GM21390 (cell line): ENCODE measurements around the gene GRIN2A.

Experiments
- ATAC-seq: cut with Tn5 transposase; IDR thresholded peaks from one replicate; pipeline ENCODE4 v1.9.1; 2021; ENCODE audit not compliant: unreplicated experiment

GRIN2A gene

DNA sequence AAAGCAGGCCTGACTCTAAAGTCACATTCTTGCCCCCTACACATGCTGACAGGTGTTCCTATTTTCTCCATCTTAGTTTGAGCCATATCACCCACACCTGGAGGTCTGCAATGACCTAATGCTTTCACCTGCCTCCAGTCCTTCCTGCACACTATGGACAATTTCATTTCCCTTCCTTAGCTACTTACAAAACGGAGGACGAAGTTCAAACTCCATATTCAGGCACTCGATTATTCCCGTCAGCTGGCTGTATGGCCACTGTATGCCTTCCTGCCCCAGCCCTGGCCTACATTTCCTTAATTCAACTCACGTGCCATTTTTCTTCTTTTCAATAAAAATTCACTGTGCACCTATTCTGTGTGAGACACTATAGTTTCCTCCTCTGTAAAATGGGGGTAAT is 44.9 kb downstream of the GRIN2A start:
- no peak for ATAC-seq

DNA sequence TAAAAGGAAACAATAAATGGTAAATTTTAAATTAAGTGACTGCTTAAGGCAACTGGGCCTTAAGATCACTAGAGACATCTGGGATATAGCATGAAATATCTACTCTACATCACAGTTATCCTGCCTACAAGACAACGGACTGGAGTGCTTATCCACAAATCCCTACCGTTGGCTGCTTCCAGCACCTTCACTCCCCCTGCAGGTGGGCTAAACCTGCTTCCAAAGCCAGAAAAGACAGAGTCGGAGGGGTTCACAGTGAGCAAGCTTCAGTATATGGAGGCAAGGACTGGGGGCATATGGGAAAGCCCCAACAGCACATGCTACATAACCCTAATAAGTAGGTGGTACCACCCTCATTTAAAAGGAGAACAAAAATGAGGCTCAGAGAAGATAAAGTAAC is 45.3 kb downstream of the GRIN2A start:
- no peak for ATAC-seq

- no peak for ATAC-seq
These were observed 51.7 kb downstream of the GRIN2A start for GRCh38 chr16:10130538-10130937.

GRCh38 chr16:10128397-10129258 is 53.6 kb downstream of the GRIN2A start:
- ATAC-seq, result no peak

DNA sequence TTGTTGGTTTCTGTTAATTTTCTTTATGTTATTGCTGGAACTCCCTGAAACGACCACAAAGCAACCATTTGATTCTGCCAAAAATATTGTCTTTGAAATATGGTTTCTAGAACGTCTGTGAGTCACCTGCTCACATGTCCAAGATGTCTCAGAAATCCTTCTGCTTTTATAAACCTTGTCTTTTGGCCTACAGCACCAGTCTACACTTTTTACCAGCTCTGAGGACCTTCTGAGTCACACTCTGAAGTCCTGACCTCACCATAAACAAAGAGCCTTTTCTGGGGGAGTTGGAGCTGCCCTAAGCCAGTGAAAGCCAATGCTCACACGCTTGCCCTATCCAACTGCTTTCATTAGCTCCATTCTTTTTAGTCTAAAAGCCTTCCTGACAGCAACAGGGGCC is 55.5 kb downstream of the GRIN2A start:
- ATAC-seq, result no peak

DNA sequence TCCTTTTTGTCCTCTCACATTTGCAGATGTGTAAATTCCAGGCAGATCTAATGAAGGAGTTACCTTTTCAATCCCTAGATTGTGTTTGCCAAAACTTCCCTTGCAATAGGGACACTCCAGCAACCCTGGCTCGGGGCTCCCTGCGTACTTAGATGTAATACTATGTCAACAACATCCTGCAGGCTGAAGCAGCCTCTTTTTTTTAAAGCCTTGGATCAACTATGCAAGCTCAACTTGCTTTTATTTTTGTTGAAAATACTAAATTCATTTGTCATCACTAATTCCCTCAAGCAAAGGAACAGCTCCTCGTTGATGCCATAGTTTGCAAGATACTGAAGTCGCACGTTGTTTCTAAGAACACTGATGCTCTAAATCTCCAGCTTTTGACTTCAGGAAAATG is 59.1 kb downstream of the GRIN2A start:
- no peak for ATAC-seq

DNA sequence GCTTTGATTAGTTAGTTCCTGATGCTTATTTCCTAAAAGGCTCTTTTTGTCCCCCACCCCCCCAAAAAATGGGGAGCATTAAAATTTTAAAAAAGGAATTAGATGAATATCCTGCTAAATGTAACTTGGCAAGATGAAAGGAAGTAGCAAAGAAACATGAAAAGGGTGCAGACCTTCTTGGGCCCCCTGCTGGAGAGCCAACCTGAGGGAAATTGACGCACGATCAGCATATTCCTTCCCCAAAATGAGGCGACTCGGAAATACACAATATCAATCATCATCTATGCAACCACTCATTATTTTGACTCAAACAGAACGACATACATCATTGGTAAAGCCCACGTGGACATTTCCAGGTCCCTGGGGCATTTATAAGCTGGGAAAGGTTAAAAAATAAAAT is 59.7 kb downstream of the GRIN2A start:
- ATAC-seq, result no peak

DNA sequence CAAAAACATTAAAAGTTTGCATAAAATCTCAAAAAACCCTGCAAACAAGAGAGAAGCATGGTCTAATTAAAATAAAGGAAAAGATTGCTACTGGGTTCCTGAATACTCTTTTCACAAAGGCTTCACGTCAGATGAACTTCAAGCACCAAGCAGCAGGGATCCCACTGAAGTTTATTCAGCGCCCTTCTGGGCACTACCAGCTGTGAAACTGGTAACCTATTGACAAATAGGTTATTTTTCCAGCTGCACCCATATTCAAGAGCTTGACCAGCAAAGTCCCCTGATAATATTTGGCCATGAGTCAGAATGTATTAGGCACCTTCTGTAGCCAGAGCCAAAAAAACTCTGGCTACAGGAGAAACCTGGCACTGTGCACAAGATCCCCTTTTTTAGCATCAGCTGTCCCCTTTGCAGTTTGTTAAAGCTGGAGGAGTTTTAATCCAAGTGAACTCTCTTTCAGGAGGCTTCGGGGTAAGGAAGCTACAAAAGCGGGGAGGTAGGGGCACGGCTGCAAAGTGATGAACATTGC is 60.3 kb downstream of the GRIN2A start:
- no peak for ATAC-seq

DNA sequence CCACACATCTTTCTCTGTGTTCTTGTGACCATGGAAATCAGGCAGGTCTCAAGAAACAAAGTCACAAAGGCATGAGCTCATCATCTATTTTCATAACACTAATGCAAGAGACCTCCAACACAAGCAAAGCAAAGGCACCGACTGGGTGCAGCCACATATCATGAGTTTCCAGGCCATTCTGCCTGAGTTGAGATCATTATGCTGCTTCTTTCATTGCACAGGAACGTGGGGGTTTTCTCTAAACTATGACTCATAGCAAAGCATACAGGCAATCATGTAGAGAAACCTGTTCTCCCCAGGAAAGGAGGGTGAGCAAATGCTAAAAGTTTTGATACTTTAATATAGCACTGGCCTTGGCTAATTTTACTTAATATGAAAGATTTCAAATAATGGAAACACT is 60.7 kb downstream of the GRIN2A start:
- ATAC-seq, result no peak

DNA sequence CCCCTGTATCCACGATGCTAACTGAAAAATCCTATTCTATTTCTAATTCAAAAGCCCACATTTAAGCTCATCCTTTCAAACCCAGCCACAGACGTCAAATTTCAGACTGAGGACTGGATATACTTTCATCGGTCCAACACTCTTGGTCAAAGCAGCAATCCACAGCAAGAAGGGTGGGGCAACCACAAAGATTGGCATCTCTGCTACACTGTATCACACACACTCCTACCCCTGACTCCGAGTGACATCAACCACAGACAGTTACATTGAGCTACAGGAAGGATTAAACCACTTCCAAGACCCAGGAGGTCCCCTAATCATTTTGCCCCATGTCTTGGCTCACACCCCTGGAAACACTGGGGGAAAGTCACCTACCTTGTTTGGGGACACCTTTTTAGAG is 61.3 kb downstream of the GRIN2A start:
- no peak for ATAC-seq

DNA sequence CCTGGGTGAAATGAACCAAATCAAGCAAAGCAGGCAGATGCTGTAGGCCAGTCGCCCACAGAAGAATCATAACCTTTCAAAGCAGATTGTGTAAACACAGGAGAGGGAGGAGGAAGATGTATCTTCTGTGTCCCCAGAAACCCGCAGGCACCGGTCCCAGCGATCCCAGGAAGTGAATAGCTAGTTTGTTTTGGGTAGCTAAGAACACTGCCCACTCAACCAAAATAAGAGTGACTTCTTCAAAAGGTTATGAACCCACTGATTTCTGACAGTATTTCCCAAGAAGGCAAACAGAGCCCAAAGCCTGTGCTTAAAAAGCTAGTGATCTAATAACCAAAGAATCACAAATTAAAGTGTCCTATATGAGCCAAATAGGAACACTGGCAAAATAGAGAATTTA is 67.8 kb downstream of the GRIN2A start:
- ATAC-seq, result no peak

- ATAC-seq, result no peak
These were observed 69.0 kb downstream of the GRIN2A start for GRCh38 chr16:10113248-10113647.

GRCh38 chr16:10112021-10112420 is 70.2 kb downstream of the GRIN2A start:
- ATAC-seq, result no peak

DNA sequence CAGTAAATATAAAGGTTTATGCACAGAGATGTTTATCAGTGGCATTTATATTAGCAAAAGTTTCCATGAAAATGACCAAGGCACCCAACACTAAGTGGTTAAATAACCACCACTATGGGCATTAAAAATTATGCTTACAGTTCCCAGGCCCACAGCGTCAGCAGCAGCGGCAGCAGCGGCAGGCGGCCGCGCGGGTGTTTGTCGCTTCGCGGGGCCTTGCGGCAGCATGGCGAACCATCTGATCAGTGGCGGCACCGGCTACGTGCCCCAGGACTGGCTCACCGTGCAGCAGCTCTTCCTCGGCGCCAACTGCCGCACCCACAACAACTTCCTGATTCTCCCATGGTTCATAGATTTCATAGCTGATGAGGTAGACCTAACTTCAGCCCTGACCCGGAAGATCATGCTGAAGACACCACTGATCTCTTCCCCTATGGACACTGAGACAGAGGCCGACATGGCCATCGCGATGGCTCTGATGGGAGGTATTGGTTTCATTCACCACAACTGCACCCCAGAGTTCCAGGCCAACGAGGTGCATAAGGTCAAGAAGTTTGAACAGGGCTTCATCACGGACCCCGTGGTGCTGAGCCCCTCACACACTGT is 71.0 kb downstream of the GRIN2A start:
- no peak for ATAC-seq

- no peak for ATAC-seq
These were observed 71.7 kb downstream of the GRIN2A start for GRCh38 chr16:10110552-10110951.

DNA sequence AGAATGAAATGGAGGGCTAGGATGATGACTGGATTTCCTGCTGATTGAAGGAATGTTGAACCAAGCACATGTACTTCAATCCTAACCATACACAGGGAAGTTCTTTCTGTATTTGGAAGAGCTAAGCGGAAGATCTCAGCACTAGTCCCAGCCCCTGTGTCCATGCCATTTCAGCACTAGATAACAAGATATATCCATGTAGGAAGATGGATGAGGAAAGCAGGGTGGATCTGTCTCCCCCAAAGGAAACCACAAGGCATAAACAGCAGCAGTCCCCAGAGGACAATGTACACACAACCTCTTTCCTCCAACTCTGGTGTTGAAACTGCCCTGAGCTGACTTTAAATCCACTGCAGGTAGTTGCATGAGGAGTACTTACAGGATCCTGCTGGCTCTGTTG is 75.1 kb downstream of the GRIN2A start:
- ATAC-seq, result no peak

DNA sequence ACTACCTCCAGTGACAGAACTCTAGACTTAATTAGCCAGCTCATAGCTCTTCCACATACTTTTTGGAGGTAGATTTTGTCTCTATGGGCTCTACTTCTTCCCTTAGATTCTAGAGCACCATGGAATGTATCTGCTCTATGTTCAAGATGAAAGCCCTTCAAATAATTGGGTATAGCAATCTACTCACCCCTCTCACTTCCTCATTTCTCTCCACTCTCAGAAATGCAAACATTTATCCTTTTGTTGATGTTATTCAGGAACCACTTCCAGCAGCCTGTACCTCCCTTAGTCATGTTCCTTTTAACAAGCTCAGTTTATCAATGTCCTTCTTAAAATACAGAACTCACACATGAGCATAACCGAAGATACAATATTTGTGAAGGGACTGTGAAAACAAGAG is 78.5 kb downstream of the GRIN2A start:
- ATAC-seq, result no peak

DNA sequence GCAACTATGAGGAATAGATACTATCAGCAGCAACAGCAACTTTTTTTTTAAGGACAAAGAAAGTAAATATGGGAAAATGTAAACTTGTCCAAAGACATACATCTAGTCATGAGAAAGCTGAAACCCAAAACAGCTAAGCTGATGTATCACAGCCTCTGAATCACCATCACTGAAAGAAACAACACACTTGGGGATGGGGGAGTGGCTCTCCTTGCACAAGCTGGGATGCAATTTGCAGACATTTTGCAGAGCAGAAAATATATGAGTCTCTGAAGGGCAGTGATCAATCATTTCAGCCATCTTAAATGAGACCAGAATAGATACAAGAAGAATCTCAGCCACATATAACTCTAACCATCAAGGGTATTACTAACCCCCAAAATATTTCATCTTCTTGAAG is 79.1 kb downstream of the GRIN2A start:
- ATAC-seq, result no peak

DNA sequence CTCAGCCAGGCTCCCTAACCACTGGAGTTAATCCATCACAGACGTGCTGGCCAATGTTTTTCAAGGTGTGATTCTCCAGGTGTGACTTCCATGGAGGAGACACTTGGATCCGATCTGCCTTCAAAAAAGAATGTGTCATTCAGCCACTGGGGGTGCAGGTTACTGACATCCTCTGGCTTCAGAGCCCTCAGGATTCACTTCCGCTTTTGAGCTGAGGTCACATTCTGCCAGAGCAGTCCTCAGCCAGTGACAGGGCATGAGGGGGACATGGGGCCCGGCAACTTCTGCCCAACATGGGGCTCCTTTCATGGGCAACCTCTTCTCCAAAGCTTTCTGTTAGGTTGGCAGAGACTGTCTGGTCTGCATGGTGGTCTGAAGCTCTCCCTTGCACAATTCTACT is 81.4 kb downstream of the GRIN2A start:
- no peak for ATAC-seq

- ATAC-seq, result no peak
These were observed 83.2 kb downstream of the GRIN2A start for GRCh38 chr16:10098991-10099390.

DNA sequence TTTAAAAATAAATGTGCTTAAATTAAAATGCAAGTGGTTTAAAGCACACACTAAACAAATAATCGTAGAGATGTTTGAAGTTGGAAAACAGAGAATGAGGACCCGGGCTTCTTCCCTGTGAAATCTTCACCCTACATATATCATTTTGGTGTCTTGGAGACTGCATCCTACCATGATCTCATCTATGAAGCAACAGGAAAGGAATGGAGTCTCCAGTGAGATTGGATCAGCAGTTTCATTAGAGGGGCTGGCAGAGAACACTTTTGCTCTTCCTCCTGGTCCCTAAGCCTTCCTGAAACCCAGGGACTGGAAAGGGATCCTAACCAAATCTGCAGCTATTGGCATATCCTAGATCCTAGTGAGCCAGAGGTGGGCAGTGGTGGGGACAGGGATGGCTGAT is 85.0 kb downstream of the GRIN2A start:
- ATAC-seq, result no peak

GRCh38 chr16:10093576-10093975 is 88.7 kb downstream of the GRIN2A start:
- no peak for ATAC-seq

GRCh38 chr16:10090816-10091215 is 91.4 kb downstream of the GRIN2A start:
- ATAC-seq, result no peak
